DOHH2 (cell line): ENCODE data around the gene KMT2D.

Experiments
- H3F3A ChIP-seq: fragments of 200-600 bp; sonication (generic), shearing (Covaris generic); 2 replicates; pipeline ENCODE4 v1.6.0; 2016; ENCODE audit warnings: antibody characterized with exemption, mild to moderate bottlenecking; ENCODE audit not compliant: control insufficient read depth, insufficient read depth
- H3K27ac ChIP-seq: fragments of 200-600 bp; sonication (generic); 2 replicates; pipeline ENCODE4 v1.5.1; 2014; ENCODE audit warnings: low read depth, mild to moderate bottlenecking, low read length, moderate library complexity
- H3K27me3 ChIP-seq: fragments of 200-600 bp; sonication (generic); 2 replicates; pipeline ENCODE4 v1.6.1; 2014; ENCODE audit warnings: mild to moderate bottlenecking, low read length, mixed read lengths; ENCODE audit not compliant: control insufficient read depth
- H3K36me3 ChIP-seq: fragments of 200-600 bp; sonication (generic); 2 replicates; pipeline ENCODE4 v1.6.1; 2014; ENCODE audit warnings: mild to moderate bottlenecking, low read length, moderate library complexity, mixed read lengths; ENCODE audit not compliant: control insufficient read depth
- H3K4me1 ChIP-seq: fragments of 200-600 bp; sonication (generic); 2 replicates; pipeline ENCODE4 v1.6.1; 2014; ENCODE audit warnings: mild to moderate bottlenecking, low read length, mixed read lengths; ENCODE audit not compliant: control insufficient read depth
- H3K4me2 ChIP-seq: fragments of 200-600 bp; sonication (generic); 2 replicates; pipeline ENCODE4 v1.6.0; 2014; ENCODE audit warnings: mild to moderate bottlenecking, low read length, moderate library complexity
- H3K4me3 ChIP-seq: fragments of 200-600 bp; sonication (generic); 2 replicates; pipeline ENCODE4 v1.5.1; 2014; ENCODE audit warnings: mild to moderate bottlenecking, low read length, mixed read lengths
- H3K79me2 ChIP-seq: fragments of 200-600 bp; sonication (generic); 2 replicates; pipeline ENCODE4 v1.6.1; 2014; ENCODE audit warnings: mild to moderate bottlenecking, low read length, mixed read lengths; ENCODE audit not compliant: control insufficient read depth
- H3K9me2 ChIP-seq: fragments of 200-600 bp; sonication (generic); replicated peaks from 2 replicates; pipeline ENCODE4 v1.6.1; 2014; ENCODE audit warnings: mild to moderate bottlenecking, low read length, mixed read lengths; ENCODE audit not compliant: control insufficient read depth
- H3K9me3 ChIP-seq: fragments of 200-600 bp; sonication (generic); 2 replicates; pipeline ENCODE4 v1.6.1; 2014; ENCODE audit warnings: antibody characterized with exemption, low read length, mixed read lengths; ENCODE audit not compliant: control insufficient read depth, insufficient read depth
- H4K20me1 ChIP-seq: fragments of 200-600 bp; sonication (generic); 2 replicates; pipeline ENCODE4 v1.6.0; 2014; ENCODE audit warnings: low read depth, mild to moderate bottlenecking, antibody characterized with exemption, low read length, moderate library complexity; ENCODE audit not compliant: control insufficient read depth, insufficient read depth
- EZH2phosphoT487 ChIP-seq: fragments of 200-600 bp; sonication (generic); IDR thresholded peaks from 2 replicates; pipeline ENCODE4 v1.6.1; 2017; ENCODE audit warnings: borderline replicate concordance, mild to moderate bottlenecking, antibody characterized with exemption, low read length, moderate library complexity, mixed read lengths
- TF ChIP-seq, protein P1 (sequence below): fragments of 200-600 bp; sonication (generic); IDR thresholded peaks from one replicate; pipeline ENCODE4 v1.5.1; 2014; ENCODE audit warnings: antibody characterized with exemption, mild to moderate bottlenecking, low read depth, low read length; ENCODE audit not compliant: poor library complexity, severe bottlenecking

The KMT2D gene

DNA sequence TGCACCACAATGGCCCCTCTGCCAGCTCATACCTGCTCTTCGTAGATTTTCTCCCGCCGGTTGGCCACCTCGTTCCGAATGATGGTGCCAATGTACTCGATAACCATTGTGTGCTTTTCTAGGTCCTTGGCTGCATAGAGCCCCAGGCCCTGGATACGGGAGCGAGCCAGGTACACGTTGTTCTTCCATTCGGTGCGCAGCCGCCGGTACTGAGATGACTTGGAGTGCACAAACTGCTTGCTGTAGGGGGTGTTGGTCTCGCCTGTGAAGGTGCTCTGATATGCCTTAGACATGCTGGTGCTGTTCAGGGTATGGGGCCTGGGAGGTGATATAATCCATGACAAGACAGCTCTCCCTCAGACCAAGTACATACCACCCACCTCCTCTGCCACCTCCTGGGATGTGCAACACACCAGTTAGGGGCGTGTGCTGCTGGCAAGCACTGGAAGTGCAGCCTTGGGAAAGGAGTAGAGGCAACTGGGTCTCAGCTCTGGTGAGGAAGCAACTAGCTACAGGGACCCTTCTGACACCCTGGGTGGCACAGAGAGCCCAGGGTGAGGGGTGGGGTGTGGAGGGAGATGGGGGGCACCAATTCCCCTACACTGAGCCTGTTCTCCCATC, 37.9 kb downstream of the KMT2D start:
- no peak overlapping the region for H3K27ac ChIP-seq
- no peaks in the 10 kb centered on the region for H3K27me3 ChIP-seq
- H3K9me2 ChIP-seq = no peaks in the 10 kb centered on the region
- H3K79me2 ChIP-seq = peaks cover 7% of the 10 kb centered on the region
- H3K4me3 ChIP-seq = no peak overlapping the region
- peaks cover 20% of the 10 kb centered on the region for H3K4me1 ChIP-seq
- peaks cover 18% of the 10 kb centered on the region for H3F3A ChIP-seq
- peaks cover 68% of the 10 kb centered on the region for H3K36me3 ChIP-seq
- H4K20me1 ChIP-seq = no peaks in the 10 kb centered on the region
- no peaks in the 10 kb centered on the region for H3K9me3 ChIP-seq
- TF ChIP-seq, protein P1, sequence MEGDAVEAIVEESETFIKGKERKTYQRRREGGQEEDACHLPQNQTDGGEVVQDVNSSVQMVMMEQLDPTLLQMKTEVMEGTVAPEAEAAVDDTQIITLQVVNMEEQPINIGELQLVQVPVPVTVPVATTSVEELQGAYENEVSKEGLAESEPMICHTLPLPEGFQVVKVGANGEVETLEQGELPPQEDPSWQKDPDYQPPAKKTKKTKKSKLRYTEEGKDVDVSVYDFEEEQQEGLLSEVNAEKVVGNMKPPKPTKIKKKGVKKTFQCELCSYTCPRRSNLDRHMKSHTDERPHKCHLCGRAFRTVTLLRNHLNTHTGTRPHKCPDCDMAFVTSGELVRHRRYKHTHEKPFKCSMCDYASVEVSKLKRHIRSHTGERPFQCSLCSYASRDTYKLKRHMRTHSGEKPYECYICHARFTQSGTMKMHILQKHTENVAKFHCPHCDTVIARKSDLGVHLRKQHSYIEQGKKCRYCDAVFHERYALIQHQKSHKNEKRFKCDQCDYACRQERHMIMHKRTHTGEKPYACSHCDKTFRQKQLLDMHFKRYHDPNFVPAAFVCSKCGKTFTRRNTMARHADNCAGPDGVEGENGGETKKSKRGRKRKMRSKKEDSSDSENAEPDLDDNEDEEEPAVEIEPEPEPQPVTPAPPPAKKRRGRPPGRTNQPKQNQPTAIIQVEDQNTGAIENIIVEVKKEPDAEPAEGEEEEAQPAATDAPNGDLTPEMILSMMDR = no peak
- no peak for TF ChIP-seq EZH2phosphoT487
- H3K4me2 ChIP-seq = no peak overlapping the region

DNA sequence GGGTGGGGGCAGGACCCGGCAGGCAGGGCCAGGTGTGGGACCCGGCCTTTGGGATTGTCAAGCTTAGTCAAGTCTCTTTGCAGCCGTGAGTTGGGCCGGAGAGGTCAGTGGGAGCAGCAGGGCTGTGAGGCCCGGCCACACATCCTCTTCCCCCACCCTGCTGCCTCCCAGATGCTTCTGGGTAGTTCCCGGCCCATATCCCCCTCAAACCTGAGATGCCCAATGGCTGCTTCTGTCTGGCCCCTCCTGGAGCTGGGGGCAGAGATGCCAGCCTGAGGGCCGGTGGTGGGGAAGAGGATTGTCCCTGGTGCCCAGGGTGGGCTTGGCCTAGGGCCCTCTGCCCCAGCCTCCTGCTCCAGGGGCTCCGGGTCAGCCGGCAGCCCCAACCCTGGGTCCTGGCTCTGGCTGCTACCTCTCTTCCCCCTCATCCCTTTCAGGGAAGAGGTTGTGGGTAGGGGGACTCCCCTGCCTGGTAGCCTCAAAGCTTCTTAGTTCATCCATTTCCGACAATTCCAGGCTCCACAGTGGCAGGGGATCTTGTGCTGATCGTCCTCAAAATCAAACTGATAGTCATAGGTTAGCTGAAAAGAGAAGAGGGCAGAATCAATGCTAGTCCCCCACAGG, 39.2 kb downstream of the KMT2D start:
- Histone ChIP-seq H3K4me1 (peaks cover 28% of the 10 kb centered on the region), H3K79me2 (peaks cover 20% of the 10 kb centered on the region), H3F3A (peaks cover 23% of the 10 kb centered on the region), H3K4me2 (no peak overlapping the region), H3K4me3 (no peak overlapping the region), H4K20me1 (no peaks in the 10 kb centered on the region), H3K27me3 (no peaks in the 10 kb centered on the region), H3K9me2 (no peaks in the 10 kb centered on the region), H3K27ac (no peak overlapping the region), H3K9me3 (no peaks in the 10 kb centered on the region), H3K36me3 (peaks cover 68% of the 10 kb centered on the region)
- TF ChIP-seq, protein P1 = no peak
- no peak for TF ChIP-seq EZH2phosphoT487

DNA sequence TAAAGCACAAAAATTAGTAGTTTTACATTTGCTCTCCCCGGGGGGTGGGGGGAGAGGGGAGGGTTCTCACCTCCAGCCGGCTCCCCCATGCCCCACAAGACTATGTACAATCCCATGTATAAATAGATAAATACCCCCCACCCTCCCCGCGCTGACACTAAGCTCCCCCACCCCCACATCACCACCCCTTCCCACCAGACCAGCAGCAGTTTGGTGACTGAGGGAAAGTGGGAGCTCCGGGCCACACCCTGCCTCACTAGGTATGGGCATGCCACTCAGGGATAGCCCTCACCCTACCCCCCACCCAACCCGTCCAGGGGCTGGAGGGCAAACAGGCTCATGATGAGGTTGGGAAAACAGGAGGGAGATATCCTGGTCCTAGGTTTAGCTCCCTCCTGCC, 40.2 kb downstream of the KMT2D start:
- Histone ChIP-seq H3K27ac (no peak overlapping the region), H3K4me2 (no peak overlapping the region), H3K79me2 (peaks cover 24% of the 10 kb centered on the region), H3K9me3 (no peaks in the 10 kb centered on the region), H3F3A (peaks cover 23% of the 10 kb centered on the region), H3K27me3 (no peaks in the 10 kb centered on the region), H3K4me1 (peaks cover 28% of the 10 kb centered on the region), H4K20me1 (no peaks in the 10 kb centered on the region), H3K36me3 (peaks cover 61% of the 10 kb centered on the region), H3K9me2 (no peaks in the 10 kb centered on the region), H3K4me3 (no peak overlapping the region)
- TF ChIP-seq, protein P1 = no peak
- no peak for TF ChIP-seq EZH2phosphoT487
